ENCODE results near the gene JMJD8. TPM values are rescaled to one million over a fixed set of nuclear protein-coding genes. Genes with fewer than 3 reads are reported as not detected.

Gene JMJD8
- total RNA-seq, 2 experiments from 2014 or later: 48.7 to 82.3 TPM

DNA sequence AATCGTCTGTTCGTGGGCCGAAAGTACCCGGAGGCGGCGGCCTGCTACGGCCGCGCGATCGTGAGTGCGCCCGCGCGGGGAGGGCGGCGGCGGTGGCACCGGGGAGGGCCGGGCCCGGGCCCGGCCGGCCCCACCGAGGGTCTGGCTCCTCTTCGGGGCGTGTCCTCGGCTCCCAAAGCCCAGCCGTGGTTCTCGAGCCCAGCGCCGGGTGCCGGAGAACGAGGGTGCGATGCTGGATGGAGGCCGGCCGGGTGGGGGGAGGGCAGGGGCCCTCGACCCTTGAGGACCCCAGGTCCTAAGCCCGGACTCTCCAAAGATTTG, 3.5 kb downstream of the JMJD8 start:
- peaks cover 25% of the 10 kb centered on the region; the same call in 1 of the 2 replicates for H3K79me2 ChIP-seq (ENCODE audit: insufficient read depth, low read depth, low read length)
- H3K27ac ChIP-seq (ENCODE audit: low read depth, low read length, poor library complexity, severe bottlenecking): peak overlapping the region; percentile 63
- peaks cover 5% of the 10 kb centered on the region; the same call in 1 of the 2 replicates for H4K20me1 ChIP-seq (ENCODE audit: insufficient read depth, low read length)
- no peaks in the 10 kb centered on the region for H3K9me3 ChIP-seq (ENCODE audit: low read length)
- no peak overlapping the region for H2AFZ ChIP-seq (ENCODE audit: low read length)
- no peak for TF ChIP-seq EZH2phosphoT487 (IDR thresholded peaks at IDR 0.05; ENCODE audit: borderline replicate concordance, low read depth, low read length)
- TF ChIP-seq, protein P1, sequence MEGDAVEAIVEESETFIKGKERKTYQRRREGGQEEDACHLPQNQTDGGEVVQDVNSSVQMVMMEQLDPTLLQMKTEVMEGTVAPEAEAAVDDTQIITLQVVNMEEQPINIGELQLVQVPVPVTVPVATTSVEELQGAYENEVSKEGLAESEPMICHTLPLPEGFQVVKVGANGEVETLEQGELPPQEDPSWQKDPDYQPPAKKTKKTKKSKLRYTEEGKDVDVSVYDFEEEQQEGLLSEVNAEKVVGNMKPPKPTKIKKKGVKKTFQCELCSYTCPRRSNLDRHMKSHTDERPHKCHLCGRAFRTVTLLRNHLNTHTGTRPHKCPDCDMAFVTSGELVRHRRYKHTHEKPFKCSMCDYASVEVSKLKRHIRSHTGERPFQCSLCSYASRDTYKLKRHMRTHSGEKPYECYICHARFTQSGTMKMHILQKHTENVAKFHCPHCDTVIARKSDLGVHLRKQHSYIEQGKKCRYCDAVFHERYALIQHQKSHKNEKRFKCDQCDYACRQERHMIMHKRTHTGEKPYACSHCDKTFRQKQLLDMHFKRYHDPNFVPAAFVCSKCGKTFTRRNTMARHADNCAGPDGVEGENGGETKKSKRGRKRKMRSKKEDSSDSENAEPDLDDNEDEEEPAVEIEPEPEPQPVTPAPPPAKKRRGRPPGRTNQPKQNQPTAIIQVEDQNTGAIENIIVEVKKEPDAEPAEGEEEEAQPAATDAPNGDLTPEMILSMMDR (conservative IDR thresholded peaks at IDR 0.05; ENCODE audit: low read length): no peak
- POLR2A ChIA-PET: no interaction called here
- H3K4me1 ChIP-seq (ENCODE audit: insufficient read depth, low read length, poor library complexity, severe bottlenecking): peaks cover 40% of the 10 kb centered on the region
- H3K9me2 ChIP-seq (ENCODE audit: insufficient read depth, low read length): no peaks in the 10 kb centered on the region
- H3K4me3 ChIP-seq (ENCODE audit: low read depth, low read length, poor library complexity, severe bottlenecking): peak overlapping the region; percentile 82
- intact Hi-C loops (cut with micrococcal nuclease; ENCODE audit: unreplicated experiment): loop anchor here (5.0 kb wide), 1 partner anchor 42 kb away; the partner anchor contains the start of gene ANTKMT
- BruUV-seq (replicated peaks): no TSS peak
- H3K4me2 ChIP-seq (ENCODE audit: low read length): peak overlapping the region; percentile 88
- DNase-seq (ENCODE audit: low spot score): no peak
- H3K36me3 ChIP-seq (ENCODE audit: insufficient read depth, low read length): peaks cover 29% of the 10 kb centered on the region
- CTCF ChIA-PET (ENCODE audit: unreplicated experiment): interaction anchor here (1.0 kb wide), 1 partner anchor 9 kb away, joined by 4 read pairs; the partner anchor contains the start of gene WDR24

- peak; percentile 91 for DNase-seq (ENCODE audit: low spot score)
- no peak for TF ChIP-seq EZH2phosphoT487 (IDR thresholded peaks at IDR 0.05; ENCODE audit: borderline replicate concordance, low read depth, low read length)
- TF ChIP-seq, protein P1 (conservative IDR thresholded peaks at IDR 0.05; ENCODE audit: low read length): no peak
- intact Hi-C loops (cut with micrococcal nuclease; ENCODE audit: unreplicated experiment): loop anchor here (1.0 to 5.0 kb wide), 2 partner anchors 12 to 42 kb away; partner anchors contain the start of genes ANTKMT and RHOT2
- Histone ChIP-seq H3K9me2 (ENCODE audit: insufficient read depth, low read length) (no peaks in the 10 kb centered on the region), H2AFZ (ENCODE audit: low read length) (no peak within 1 kb of the TSS), H4K20me1 (ENCODE audit: insufficient read depth, low read length) (peaks cover 5% of the 10 kb centered on the region; the same call in 1 of the 2 replicates), H3K9me3 (ENCODE audit: low read length) (no peaks in the 10 kb centered on the region), H3K4me2 (ENCODE audit: low read length) (peak within 1 kb of the TSS; percentile 88), H3K79me2 (ENCODE audit: insufficient read depth, low read depth, low read length) (peaks cover 25% of the 10 kb centered on the region; the same call in 1 of the 2 replicates), H3K27ac (ENCODE audit: low read depth, low read length, poor library complexity, severe bottlenecking) (peak within 1 kb of the TSS; percentile 63), H3K4me1 (ENCODE audit: insufficient read depth, low read length, poor library complexity, severe bottlenecking) (peaks cover 40% of the 10 kb centered on the region), H3K4me3 (ENCODE audit: low read depth, low read length, poor library complexity, severe bottlenecking) (peak within 1 kb of the TSS; percentile 82), H3K36me3 (ENCODE audit: insufficient read depth, low read length) (peaks cover 27% of the 10 kb centered on the region)
- no TSS peak for BruUV-seq (replicated peaks)
- ChIA-PET POLR2A (interaction anchor here (0.6 to 1.2 kb wide), 2 partner anchors 10 to 264 kb away, joined by 3 to 4 read pairs; no protein-coding TSS in a partner anchor), CTCF (ENCODE audit: unreplicated experiment) (interaction anchor here (1.0 kb wide), 1 partner anchor 10 kb away, joined by 4 read pairs; the partner anchor contains the start of gene WDR24)
Observed at GRCh38 chr16:679814-680624, 4.1 kb downstream of the JMJD8 start, which contains the start of gene STUB1. Gene STUB1, plus strand, starts transcription at chr16:680410. Its CDS starts 116 bp downstream, at chr16:680526.
